ENCODE data around the gene FABP3.

FABP3 gene
- total RNA-seq = 0 to 0.13 reads per million in 2 donors

DNA sequence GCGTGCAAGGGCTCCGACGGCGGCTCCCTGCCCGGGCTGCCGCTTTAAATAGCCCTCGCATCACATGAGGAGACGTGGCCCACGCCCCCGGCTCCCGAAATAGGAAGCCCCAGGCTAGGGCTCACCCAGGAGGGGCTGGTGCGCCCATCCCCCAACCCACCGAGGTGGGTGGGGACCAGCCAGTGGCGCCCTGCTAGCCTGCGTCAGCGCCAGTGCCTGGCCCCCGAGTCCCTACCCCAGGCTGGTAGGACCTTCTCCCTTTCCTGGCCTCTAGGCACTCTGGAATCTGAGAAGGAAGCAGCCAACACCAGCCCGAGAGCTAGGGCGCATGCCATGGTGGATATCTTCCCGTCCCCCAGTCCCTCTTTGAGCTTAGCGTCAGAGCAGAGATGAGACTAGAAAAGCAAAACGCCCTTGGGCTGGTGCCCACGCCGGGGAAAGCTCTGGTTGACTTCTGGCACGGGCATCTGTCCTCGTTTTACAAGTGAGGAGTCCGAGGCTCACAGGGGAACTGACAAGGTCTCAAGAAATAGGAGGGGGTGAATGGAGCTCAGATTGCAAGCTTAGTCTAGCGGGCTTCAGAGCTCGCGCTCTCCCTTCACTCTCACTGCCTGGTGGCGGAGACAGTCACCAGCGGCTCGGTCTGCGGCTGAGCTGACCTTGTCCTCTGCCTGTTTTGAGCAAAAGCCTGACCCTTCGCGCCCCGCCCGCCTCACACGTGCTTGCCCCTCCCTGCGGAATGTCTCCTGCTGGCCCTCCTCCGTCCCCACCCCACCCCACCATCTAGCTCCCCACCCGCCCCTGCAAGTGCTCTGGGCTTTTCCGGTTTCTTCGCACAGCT lies at the start of gene FABP3:
FABP3 (minus strand) TSS at position 21 of the 841 bp plus-strand sequence. CDS start 62 bp downstream, outside the sequence.
- DNase-seq = no peak

DNA sequence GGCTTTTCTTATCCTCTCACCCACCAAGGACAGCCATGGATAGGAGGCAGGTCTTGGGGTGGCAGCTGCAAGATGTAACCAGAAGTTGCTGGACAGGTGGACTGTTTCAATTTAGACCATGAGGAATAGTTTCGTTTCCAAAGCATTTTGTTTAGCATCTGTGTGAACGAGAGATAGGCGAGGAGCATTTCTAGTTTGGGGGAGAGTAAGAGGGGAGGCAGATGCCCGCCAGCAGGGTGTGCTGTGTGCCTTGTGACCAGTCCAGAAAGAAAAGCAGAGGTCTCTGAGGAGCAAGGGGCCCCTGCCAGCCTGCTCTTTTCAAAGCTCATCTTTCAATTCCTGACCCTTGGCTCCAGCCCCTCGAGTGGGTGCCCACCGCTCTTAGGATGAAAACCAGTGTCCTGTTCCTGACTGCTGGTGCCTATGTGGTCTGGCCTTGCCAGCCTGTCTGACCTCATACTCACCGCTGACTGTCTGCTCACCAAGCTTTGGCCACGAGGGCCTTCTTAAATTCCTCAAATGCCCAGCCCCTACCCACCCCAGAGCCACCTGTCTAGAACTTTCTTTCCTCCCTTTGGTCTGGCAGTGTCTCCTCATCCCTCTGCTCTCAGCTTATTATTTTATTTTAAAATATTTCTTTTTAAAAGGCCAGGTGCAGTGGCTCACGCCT lies 48.6 kb upstream of the FABP3 start:
- no peak for DNase-seq

DNA sequence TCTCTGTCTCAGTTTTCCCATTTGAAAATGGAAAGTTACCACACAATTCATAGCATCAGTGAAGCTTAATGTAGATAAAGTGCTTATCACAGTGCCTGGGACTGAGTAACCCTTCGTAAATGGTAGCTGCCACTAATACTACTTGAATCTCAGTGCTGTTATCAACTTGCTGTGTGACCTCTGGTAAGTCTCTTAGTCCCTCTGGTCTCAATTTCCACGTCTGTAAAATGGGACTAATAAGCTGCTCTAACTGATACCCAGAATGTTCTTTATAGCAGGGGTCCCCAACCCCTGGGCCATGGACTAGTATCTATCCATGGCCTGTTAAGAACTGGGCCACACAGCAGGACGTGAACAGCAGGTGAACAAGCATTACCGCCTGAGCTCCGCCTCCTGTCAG lies 47.8 kb upstream of the FABP3 start:
- no peak for DNase-seq

DNA sequence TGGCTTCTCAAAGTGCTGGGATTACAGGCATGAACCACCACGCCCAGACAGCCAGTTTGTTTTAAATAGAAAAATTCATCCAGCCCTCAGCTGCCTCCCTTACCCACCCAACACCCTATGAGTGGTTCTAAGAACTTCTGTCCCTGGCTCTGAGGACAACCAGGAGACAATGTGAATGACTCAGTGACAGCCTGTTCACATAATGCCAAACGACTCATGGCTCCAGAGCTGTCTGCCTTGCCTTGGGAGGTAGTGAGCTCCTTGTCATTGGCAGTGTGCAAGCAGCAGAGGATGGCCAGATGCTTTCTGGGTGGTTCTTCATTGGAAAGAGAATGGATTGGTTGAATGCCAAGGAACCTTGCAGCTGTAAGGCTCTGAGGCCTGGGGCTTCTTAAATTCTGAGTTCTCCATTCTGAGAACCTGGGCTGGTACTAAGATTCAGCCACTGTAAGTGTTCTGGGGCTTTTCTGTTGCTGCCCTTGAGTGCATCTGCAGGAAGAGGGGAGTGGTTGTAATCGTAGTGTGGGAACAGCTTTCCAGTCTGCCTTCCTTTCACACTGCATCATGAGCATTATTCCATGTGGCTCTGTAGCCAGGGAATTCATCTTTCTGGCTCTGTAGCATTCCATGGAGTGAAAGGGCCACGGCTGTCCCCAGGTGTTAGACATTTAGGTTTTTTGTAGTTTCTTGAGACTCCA lies 45.9 kb upstream of the FABP3 start:
- no peak for DNase-seq

DNA sequence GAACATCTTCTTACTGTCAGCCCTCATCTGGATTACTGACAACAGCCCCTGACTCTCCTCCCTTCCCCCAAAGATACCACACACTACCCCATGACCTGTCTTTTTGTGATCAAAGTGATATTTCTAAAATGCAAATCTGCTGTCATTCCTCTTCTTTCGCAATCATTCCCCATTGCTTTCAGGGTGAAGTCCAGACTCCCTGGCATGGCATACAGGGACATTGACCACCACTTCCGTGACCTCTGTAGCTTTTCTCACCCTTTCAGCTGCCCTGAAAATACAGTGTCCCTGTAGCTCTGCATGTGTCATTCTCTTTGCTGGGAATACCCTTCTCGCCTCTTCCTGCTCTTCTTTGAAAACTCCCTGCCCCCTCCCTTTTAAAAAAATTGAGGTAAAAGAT lies 44.3 kb upstream of the FABP3 start:
- no peak for DNase-seq

DNA sequence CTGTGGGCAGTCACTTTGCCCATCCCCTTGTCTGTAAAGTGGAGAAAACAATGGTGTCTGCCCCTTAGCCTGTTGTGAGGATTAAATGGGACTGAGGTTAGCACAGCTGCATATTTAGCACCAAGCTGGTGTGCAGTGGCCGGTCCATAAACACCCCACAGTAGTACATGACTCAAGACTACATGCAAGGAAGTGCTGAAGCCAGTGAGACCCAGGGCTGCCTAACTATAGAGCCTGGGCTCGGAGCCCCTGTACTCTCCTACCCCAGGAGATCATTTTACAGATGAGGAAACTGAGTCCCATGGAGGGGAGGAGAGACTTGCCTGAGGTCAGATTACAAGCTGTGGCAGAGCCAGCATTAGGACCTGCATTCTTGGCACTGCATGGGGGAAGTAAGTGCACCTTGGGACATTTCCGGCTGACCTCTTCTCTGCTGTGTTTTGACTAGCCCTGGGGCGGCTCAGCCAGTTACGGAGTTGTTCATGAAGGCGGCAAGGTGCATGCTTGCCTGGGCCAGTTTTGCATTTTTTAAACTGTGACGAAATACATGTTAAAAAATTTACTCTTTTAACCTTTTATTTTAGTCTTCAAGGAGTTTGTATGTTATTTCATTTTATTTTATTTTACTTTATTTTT lies 43.3 kb upstream of the FABP3 start:
- DNase-seq = no peak

DNA sequence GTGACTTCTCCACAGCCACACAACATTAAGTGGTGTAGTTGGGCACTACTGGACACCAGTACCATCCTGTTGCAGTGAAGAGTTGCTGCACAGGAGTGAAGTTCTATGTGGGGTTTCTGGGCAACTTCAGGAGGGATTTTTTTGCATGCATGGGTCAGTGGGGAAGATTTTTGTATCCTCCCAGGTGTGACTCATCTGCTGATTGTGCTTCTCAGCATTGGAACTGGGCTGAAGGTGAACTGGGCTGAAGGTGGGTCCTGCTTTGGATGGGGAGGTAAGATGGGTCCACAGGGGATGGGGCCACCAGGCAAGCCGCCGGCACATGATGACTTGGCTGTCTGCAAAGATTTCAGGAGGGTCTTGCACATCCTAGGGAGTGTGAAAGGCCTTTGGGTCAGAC lies 42.8 kb upstream of the FABP3 start:
- no peak for DNase-seq

DNA sequence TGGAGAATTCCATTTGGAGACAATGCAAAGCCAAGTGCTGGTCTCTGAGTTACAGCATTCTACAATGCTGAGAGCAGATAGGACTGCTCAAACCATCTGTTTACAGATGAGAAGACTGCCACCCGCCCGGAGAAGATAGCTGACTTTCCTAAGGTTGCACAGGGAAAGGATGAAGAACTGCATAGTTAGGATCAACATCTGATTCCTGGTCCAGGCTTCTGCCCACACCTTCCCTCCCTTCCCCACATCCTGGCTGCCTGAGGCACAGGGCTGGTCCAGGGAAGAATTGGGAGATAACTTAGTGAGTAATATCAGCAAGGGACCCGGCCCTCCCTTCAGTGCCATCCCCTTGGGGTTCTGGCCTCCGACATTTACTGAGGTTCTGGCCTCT lies 42.1 kb upstream of the FABP3 start:
- no peak for DNase-seq

DNA sequence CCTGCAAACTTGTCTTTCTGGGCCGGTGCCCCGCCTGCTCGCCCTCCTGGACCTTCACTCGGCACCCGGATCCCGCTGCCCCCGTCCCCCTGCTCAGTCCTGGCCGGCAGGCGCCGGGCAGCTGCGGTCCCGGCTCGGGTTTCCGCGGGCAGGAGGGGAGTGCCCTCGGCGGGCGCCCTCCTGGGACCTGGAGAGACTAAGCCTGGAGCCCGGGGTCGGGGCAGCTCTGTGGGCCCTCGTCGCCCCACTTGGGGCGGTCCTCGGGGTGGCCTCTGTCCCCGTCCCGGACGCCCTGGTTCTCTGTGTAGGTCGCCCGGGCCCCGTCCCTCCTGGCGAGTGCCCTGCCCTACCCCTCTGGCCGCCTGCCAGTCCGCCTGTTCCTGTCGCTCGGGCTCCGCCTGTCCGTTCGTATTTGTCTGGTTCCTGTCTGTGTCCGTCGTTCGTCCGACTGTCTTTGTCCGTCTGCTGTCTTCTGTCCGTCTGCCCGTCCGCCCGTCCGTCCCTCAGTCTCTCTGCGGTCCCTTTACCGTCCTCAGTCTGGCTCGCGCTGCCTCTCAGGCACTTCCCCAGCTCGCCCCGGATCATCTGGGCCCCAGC lies 40.6 kb upstream of the FABP3 start:
- no peak for DNase-seq

DNA sequence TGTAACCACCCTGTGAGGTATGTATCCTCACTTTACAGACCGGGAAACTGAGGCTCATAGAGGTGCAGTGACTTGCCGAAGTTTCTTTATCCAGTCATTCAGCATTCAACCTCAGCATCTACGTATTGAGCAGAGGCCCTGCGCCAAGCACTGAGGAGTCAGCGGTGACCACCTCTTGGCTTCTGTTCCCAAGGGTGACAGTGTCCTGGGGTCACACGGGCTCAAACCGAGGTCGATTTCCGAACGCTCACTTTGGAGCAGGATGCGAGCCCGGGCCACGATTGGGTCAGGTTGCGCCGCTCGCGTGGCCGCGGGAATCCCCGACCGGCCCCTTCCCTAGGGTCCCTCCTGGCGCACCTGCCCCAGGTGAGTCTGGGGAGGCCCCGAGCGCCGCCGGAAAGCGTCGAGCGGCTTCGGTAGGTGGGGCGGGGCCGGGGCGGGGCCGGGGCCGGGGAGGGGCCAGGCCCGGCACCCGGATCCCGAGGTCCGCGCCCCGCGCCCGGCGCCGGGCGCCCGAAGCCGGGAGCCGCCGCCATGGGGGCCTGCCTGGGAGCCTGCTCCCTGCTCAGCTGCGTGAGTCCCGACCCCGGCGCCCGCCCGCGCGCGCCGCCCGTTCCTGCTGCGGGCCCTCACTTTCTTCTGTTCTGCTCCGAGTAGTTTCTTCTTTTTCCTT lies 40.0 kb upstream of the FABP3 start, which contains the start of gene SERINC2:
SERINC2 (plus strand) TSS at position 482 of the 673 bp plus-strand sequence; CDS start at position 535, 53 bp downstream.
- DNase-seq = no peak

DNA sequence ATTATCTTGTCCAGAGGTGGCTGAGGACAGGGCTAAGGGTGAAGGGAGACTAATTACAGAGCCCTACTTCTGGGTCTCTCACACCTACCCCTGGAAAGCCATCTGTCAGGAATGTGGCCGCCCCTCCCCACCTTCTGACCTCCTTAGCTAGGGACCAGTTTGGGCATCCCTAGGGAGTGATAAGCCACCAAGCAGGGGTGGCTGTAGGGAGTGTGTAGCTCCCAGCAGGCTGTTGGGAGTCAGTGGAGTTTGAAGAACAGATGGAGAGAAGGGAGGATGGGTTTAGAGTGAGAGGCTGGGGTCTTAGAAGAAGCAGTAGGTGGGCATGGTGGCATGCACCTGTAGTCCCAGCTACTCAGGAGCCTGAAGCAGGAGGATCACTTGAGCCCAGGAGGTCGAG lies 39.3 kb upstream of the FABP3 start:
- no peak for DNase-seq

DNA sequence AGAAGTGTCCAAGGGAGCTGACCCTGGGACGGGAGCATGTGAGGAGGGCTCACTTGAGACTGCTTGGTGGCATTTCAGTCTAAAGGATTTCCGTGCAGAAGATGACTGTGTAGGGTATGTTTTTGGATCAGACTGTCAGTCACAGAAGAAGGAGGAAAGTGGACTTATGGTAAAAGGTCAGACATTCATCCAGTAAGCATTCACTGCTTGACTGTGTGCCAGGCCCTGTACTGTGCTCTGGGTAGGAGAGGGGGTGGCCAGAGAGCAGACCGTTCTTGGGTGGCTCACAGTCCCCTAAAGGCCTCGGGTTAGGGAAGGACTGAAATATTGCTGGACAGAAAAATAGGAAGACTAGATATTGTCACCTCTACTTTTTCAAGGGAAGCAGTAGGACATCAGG lies 38.0 kb upstream of the FABP3 start:
- DNase-seq = no peak

DNA sequence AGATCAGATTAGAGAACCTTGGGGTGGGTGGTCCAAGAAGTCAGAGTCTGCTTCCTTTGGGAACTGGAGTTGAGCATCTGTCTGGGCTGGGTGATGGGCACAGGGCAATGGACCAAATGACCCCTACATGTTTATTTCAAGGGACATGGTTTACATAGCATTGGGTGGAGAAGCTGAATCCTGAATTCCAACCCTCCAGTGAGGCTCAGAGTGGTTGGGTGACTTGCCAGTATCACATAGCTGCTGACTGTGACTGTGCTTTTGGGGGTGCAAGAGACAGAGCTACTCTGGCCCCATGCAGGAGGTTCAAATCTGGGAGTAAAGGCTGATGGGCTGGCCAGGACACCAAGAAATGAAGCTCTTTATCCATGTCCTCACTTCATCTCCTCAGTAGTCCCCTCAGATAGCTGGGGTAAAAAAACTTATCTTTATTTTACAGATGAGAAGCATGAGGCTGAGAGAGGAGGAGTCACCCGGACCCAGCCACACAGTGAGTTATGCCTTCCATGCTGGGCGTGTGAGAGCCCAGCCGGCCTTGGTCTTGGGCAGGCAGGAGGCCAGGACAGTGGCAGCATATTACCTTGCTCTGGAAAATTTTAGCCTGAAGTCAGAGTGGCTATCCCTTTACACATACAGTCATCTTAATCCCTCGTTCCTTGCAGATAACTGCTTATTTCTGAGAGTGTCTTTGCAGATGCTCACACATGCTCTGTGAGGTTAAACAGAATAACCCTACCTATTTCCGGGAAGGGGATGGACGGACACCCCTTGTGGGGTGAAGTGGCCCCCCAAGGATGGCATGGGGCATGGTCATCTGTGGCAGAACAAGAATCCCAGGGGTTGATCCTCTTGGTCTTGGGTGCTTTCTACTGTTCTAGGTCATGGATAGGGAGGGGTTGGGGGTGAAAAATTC lies 37.3 kb upstream of the FABP3 start:
- DNase-seq = no peak

DNA sequence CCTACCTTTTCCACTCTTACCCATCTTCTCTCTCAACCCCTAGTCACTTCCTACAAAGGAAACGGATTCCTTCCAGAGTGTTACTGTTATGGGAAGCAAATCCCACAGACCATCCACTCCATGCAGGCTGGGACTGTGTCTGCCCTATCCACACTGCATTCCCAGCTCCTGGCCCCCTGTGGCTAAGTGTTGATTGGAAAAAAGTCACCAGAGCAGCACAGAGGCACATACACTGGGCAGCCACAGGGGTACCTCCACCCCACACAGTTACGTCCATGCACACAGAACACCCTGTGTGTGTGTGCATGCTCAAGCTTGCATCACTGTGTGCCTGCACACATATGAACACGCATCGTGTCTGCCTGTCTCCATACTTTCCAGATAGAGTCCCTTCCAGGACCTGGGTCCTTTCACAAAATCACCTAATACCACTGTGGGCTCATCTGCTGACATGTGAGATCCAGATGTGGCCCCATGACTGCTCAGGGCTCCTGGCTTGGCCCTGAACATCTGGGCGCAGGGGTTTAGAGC lies 36.0 kb upstream of the FABP3 start:
- no peak for DNase-seq

DNA sequence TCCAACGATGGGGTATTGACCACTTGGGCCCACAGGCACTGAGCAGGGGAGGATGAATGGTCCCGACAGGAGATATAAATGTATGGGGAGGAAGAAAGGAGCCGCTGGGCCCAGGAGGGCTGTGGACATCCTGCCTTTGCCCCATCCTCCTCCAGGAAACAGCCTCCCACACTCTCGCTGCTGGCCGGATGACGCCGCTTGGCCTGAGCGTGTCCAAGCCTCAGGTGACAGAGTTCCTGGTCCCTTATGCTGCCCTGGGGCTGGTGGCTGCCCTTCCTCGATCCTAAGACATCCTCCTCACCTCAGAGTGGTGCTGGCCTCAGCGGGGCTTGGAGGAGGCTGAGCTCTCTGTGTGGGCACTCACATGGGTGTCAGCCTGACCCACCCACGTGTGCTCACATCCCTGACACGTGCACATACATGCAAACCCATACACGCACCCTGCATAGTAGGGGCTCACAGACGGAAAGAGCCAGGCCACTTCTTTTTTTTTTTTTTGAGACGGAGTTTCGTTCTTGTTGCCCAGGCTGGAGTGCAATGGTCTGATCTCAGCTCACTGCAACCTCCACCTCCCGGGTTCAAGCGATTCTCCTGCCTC lies 34.3 kb upstream of the FABP3 start:
- DNase-seq = no peak

DNA sequence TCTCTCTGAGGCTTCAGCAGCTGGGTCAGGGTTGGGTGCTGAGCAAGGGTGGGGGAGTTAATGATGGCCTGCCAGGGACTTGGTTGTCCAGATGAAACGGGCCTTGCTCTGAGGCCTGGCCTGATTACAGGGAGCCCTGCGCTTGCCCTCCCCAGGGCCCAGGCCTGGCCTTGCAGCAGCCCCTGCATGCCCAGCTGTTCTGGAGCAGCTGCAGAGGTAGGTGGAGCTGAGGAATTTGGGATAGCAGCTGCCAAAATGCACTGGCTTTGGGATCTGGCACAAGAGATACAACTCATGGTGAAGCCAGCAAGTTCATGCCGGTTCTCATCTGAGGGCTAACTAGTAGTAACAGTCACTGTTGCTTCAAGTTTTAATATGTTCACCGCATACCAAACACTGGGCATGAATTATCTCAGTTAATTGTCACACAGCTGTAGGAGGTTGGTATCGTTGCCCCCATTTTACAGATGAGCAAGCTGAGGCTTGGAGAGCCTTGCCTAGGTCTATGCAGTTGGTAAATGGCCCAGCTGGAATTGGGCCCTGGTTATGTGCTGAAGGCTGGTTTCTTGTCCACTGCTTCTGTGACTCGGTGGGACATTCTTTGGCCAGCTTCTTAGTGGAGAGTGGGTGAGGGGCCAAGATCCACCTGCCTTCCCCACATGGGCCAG lies 32.8 kb upstream of the FABP3 start:
- no peak for DNase-seq

DNA sequence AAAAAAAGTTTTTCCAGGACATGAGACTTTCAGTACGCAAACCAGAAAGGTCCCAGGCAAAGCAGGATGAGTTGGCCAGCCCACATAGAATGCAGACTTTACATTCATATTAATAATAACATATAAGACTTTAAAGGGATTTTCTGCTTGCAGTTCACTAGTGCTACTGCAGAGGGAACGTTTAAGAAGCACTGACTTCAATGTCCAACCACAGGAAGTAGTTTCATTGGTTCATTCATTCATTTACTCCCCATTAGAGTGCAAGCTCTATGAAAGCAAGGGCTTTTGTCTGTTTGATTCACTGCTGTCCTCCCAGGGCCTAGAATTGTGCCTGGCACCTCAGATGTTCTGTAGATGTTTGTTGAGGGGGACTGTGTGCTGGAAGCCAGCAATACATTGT lies 28.4 kb upstream of the FABP3 start:
- DNase-seq = no peak

DNA sequence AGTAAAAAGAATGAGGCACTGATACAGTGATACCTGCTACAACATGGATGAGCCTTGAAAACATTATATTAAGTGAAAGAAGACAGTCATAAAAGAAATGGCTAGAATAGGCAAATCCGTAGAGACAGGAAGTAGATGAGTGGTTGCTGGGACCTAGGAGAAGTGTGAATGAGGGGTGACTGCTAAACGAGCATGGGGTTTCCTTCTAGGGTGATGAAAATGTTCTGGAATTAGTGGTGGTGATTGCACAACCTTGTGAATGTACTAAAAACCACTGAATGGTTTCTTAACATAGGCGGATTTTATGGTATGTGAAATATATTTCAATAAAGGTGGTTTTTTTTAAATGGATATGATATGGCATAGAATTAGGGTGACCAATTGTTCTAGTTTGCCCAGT lies 27.5 kb upstream of the FABP3 start:
- no peak for DNase-seq

DNA sequence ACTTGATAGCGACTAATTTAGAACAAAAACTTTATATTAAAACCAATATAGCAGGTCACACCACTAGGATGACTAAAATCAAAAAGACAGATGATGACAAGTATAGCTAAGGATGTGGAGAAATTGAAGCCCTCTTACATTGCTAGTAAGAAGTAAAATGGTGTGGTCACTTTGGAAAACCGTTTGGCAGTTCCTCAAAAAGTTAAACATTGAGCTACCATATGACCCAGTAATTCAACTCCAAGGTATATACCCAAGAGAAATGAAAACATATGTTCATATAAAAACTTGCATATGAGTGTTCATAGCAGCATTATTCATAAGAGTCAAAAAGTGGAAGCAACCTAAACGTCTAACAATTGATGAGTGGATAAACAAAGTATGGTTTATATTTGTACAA lies 27.1 kb upstream of the FABP3 start:
- no peak for DNase-seq

DNA sequence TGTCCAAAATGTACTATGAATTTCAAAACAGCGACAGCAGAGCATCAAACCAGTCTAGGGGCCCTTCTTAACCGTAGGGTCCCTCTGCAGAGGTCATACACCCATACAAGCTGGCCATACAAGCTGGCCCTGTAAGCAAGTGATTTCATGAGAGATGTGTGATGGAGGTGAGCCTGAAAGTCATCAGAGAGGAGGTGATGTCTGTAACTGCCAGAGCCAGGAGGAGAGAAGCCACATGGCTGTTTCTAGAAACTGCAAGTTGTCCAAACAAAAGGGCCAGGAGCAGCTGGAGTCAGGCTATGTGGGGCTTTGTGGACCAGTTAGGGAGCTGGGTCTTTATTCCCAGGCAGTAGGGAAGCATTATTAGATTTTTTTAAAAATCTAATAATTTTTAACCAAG lies 25.4 kb upstream of the FABP3 start:
- no peak for DNase-seq
